Measurements from ENCODE around the gene PACS2. TPM values are rescaled to one million over a fixed set of nuclear protein-coding genes. Genes with fewer than 3 reads are reported as not detected.

Gene PACS2
- total RNA-seq, 1 donor from 2014 or later: 48.0 TPM

DNA sequence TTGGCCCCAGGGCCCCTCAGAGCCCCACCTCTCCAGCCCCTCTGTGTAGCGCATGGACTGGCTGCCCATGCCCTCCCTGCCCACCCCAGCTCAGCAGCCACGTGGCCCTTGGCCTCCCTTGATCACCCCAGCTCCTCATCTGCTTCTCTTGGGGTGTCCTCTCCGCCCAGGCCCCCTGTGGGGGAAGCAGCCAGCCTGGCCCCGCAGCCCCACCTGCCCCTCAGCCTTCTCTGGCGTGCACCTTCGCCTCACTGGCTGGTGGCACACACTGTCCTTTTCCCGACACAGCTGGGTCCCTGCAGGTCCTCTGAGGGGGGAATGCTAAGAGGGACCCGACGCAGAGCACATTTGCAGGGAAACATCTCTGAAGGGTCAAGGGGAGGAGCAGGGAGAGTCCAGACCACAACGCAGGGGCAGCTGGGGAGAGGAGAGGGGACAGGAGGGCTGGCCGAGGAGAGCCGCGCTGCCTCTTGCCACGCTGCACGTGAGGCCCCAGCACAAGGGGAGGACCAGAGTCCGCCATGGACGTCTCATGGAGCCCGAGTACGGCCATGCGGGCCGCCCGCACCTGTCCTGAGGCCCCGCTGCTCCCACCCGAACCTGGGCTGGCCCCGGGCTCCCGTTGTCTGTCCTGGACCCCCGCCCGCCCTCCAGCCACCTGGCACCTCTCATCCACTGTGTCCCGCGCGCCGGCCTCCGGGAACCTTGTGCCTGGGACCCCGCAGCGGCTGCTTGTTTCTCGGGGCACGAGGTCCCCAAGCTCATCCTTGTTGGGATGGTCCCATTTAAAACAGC lies 36.1 kb downstream of the PACS2 start:
- ChIA-PET POLR2A (no interaction called here), CTCF (interaction anchor here (0.8 to 1.9 kb wide), 3 partner anchors 9 to 260 kb away, joined by 4 to 5 read pairs (median 5); no protein-coding TSS in a partner anchor)
- no peak overlapping the region for H3K27ac Mint-ChIP-seq
- no peaks in the 10 kb centered on the region for H3K27me3 Mint-ChIP-seq
- ATAC-seq (ENCODE audit: low read depth) (no peak), DNase-seq (no peak)
- peaks cover 1% of the 10 kb centered on the region for H3K9me3 Mint-ChIP-seq
- H3K36me3 Mint-ChIP-seq (ENCODE audit: low read depth): peaks cover under 1% of the 10 kb centered on the region
- TF ChIP-seq, protein P1, sequence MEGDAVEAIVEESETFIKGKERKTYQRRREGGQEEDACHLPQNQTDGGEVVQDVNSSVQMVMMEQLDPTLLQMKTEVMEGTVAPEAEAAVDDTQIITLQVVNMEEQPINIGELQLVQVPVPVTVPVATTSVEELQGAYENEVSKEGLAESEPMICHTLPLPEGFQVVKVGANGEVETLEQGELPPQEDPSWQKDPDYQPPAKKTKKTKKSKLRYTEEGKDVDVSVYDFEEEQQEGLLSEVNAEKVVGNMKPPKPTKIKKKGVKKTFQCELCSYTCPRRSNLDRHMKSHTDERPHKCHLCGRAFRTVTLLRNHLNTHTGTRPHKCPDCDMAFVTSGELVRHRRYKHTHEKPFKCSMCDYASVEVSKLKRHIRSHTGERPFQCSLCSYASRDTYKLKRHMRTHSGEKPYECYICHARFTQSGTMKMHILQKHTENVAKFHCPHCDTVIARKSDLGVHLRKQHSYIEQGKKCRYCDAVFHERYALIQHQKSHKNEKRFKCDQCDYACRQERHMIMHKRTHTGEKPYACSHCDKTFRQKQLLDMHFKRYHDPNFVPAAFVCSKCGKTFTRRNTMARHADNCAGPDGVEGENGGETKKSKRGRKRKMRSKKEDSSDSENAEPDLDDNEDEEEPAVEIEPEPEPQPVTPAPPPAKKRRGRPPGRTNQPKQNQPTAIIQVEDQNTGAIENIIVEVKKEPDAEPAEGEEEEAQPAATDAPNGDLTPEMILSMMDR (IDR thresholded peaks at IDR 0.05): no peak
- intact Hi-C loops (cut with micrococcal nuclease): no loop called here
- peaks cover 10% of the 10 kb centered on the region for H3K4me1 Mint-ChIP-seq
- no peak overlapping the region for H3K4me3 Mint-ChIP-seq

DNA sequence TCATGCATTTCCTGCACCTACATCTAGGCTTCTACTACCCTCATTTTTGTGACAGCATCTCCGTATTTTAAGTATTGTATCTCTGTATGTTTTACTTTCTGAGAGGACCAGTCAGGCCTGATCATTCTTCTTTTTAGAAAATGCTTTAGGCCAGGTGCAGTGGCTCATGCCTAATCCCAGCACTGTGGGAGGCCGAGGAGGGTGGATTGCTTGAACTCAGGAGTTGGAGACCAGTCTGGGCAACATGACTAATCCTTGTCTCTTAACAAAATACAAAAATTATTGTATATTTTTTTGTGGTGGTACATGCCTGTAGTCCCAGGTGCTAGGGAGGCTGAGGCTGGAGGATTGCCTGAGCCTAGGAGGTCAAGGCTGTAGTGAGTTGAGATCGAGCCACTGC lies 36.9 kb downstream of the PACS2 start:
- ChIA-PET POLR2A (interaction anchor here (0.6 kb wide), 1 partner anchor 16 kb away, joined by 5 read pairs; no protein-coding TSS in a partner anchor), CTCF (interaction anchor here (1.7 to 1.9 kb wide), 2 partner anchors 10 to 150 kb away, joined by 5 read pairs; no protein-coding TSS in a partner anchor)
- ATAC-seq (ENCODE audit: low read depth): no peak
- TF ChIP-seq, protein P1 (IDR thresholded peaks at IDR 0.05): no peak
- Mint-ChIP-seq H3K4me3 (no peak overlapping the region), H3K4me1 (peaks cover 10% of the 10 kb centered on the region), H3K27ac (no peak overlapping the region), H3K36me3 (ENCODE audit: low read depth) (no peaks in the 10 kb centered on the region), H3K27me3 (no peaks in the 10 kb centered on the region), H3K9me3 (no peaks in the 10 kb centered on the region)
- no peak for DNase-seq
- intact Hi-C loops (cut with micrococcal nuclease): no loop called here

DNA sequence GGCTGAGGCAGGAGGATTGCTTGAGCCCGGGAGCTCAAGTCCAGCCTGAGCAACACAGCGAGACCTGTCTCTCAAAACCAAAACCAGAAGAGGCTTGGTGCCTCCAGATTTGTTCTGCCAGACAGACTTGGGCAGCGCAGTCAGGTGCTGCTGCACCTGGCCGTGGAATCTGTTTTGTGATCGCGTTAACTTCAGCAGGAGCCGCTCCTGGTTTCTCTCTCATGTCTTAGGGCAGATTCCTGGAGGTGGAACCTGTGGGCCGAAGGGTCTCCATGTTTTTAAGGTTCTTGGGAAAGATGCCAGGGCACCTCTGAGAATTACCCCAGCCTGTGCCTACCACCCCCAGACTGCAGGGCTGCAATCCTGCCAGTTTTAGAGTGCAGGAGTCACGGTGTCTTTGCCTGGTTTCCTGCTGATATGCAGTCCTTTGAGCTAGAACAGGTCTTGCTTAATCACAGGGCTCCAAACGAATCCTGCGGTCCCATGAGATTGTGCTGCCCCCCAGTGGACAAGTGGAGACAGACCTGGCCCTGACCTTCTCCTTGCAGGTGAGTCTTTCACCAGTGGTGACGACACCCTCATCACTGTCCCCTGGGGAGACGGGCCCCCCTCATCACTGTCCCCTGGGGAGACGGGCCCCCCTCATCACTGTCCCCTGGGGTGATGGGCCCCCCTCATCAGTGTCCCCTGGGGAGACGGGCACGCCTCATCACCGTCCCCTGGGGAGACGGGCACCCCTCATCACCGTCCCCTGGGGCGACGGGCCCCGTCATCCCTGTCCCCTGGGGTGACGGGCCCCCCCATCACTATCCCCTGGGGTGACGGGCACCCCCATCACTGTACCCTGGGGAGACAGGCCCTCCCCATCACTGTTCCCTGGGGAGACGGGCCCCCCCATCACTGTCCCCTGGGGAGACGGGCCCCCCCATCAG lies 37.6 kb downstream of the PACS2 start:
- ChIA-PET POLR2A (interaction anchor here (0.9 kb wide), 1 partner anchor 51 kb away, joined by 3 read pairs; no protein-coding TSS in a partner anchor), CTCF (interaction anchor here (0.9 to 1.9 kb wide), 5 partner anchors 10 to 291 kb away, joined by 3 to 5 read pairs (median 4); no protein-coding TSS in a partner anchor)
- no peaks in the 10 kb centered on the region for H3K9me3 Mint-ChIP-seq
- DNase-seq: peak; percentile 73
- no peak overlapping the region for H3K4me3 Mint-ChIP-seq
- peak overlapping the region; percentile 53 for H3K27ac Mint-ChIP-seq
- no peaks in the 10 kb centered on the region for H3K27me3 Mint-ChIP-seq
- intact Hi-C loops (cut with micrococcal nuclease): loop anchor here (1.0 to 2.0 kb wide), 4 partner anchors 51 to 375 kb away; partner anchors contain the start of gene BRF1
- H3K4me1 Mint-ChIP-seq: peaks cover 7% of the 10 kb centered on the region
- peak; percentile 90 for ATAC-seq (ENCODE audit: low read depth)
- H3K36me3 Mint-ChIP-seq (ENCODE audit: low read depth): no peaks in the 10 kb centered on the region
- TF ChIP-seq, protein P1 (IDR thresholded peaks at IDR 0.05): no peak

DNA sequence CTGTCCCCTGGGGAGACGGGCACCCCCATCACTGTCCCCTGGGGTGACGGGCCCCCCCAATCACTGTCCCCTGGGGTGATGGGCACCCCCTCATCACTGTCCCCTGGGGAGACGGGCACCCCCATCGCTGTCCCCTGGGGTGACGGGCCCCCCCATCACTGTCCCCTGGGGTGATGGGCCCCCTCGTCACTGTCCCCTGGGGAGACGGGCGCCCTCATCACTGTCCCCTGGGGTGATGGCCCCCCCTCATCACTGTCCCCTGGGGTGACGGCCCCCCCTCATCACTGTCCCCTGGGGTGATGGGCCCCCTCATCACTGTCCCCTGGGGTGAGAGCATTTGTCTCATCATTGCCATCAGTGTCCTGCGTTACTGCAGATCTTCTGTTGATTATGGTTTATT lies 38.6 kb downstream of the PACS2 start:
- TF ChIP-seq, protein P1 (IDR thresholded peaks at IDR 0.05): no peak
- Mint-ChIP-seq H3K4me1 (peaks cover 7% of the 10 kb centered on the region), H3K9me3 (no peaks in the 10 kb centered on the region), H3K4me3 (no peak overlapping the region), H3K27ac (peak overlapping the region; percentile 66), H3K36me3 (ENCODE audit: low read depth) (no peaks in the 10 kb centered on the region), H3K27me3 (no peaks in the 10 kb centered on the region)
- no peak for DNase-seq
- POLR2A ChIA-PET: no interaction called here
- CTCF ChIA-PET: no interaction called here
- intact Hi-C loops (cut with micrococcal nuclease): loop anchor here (2.0 kb wide), 2 partner anchors 52 to 376 kb away; partner anchors contain the start of gene BRF1
- no peak for ATAC-seq (ENCODE audit: low read depth)

Measured in activated B cell treated with CpG ODN at 0.5 μM for 24 hours (primary cell).